H9 (cell line): ENCODE data around the gene MRPL23. TPM values are rescaled to one million over a fixed set of nuclear protein-coding genes. Genes with fewer than 3 reads are reported as not detected.

Source experiments
- DNase-seq: peaks from one replicate; pipeline ENCODE4 v3.0.0-alpha.2; 2017
- H2AFZ ChIP-seq: one replicate; pipeline ENCODE4 v1.6.1; 2013; ENCODE audit warnings: mild to moderate bottlenecking, low read length, control low read depth, moderate library complexity
- H2AK5ac ChIP-seq: 2 replicates; pipeline ENCODE4 v1.6.1; 2013; ENCODE audit warnings: low read length, control low read depth, mixed read lengths; ENCODE audit not compliant: insufficient read length
- H2BK120ac ChIP-seq: one replicate; pipeline ENCODE4 v1.6.1; 2013; ENCODE audit warnings: low read depth, mild to moderate bottlenecking, low read length, control low read depth, inconsistent platforms; ENCODE audit not compliant: poor library complexity, severe bottlenecking
- H2BK12ac ChIP-seq: 2 replicates; pipeline ENCODE4 v1.6.1; 2013; ENCODE audit warnings: low read length, control low read depth, mixed read lengths, low read depth; ENCODE audit not compliant: insufficient read length
- H2BK15ac ChIP-seq: 2 replicates; pipeline ENCODE4 v1.6.1; 2013; ENCODE audit warnings: low read depth, low read length, control low read depth
- H2BK20ac ChIP-seq: one replicate; pipeline ENCODE4 v1.6.1; 2013; ENCODE audit warnings: low read depth, mild to moderate bottlenecking, low read length, control low read depth, inconsistent platforms; ENCODE audit not compliant: poor library complexity, severe bottlenecking
- H2BK5ac ChIP-seq: 2 replicates; pipeline ENCODE4 v1.6.1; 2013; ENCODE audit warnings: low read length, control low read depth, mixed read lengths; ENCODE audit not compliant: insufficient read length
- H3K14ac ChIP-seq: 2 replicates; pipeline ENCODE4 v1.6.1; 2013; ENCODE audit warnings: low read length, control low read depth; ENCODE audit not compliant: insufficient read depth
- H3K18ac ChIP-seq: 2 replicates; pipeline ENCODE4 v1.6.1; 2013; ENCODE audit warnings: low read depth, mild to moderate bottlenecking, mixed read lengths, low read length, control low read depth; ENCODE audit not compliant: insufficient read length
- H3K23ac ChIP-seq: 2 replicates; pipeline ENCODE4 v1.6.1; 2013; ENCODE audit warnings: low read length, control low read depth, mixed read lengths, low read depth; ENCODE audit not compliant: insufficient read length
- H3K23me2 ChIP-seq: 2 replicates; pipeline ENCODE4 v1.6.1; 2013; ENCODE audit warnings: low read depth, mild to moderate bottlenecking, mixed read lengths, low read length, control low read depth; ENCODE audit not compliant: insufficient read length, poor library complexity, severe bottlenecking
- H3K27ac ChIP-seq: 2 replicates; pipeline ENCODE4 v1.5.1; 2013; ENCODE audit warnings: low read length, control low read depth, mixed read lengths, low read depth; ENCODE audit not compliant: insufficient read length
- H3K27me3 ChIP-seq: 2 replicates; pipeline ENCODE4 v1.6.1; 2013; ENCODE audit warnings: low read length, control low read depth, inconsistent platforms; ENCODE audit not compliant: insufficient read depth
- H3K4ac ChIP-seq: 2 replicates; pipeline ENCODE4 v1.6.1; 2013; ENCODE audit warnings: low read depth, mild to moderate bottlenecking, control low read depth, inconsistent platforms, low read length, moderate library complexity
- H3K4me1 ChIP-seq: 2 replicates; pipeline ENCODE4 v1.6.1; 2013; ENCODE audit warnings: low read length, control low read depth, inconsistent platforms; ENCODE audit not compliant: insufficient read depth
- H3K4me2 ChIP-seq: 2 replicates; pipeline ENCODE4 v1.6.1; 2013; ENCODE audit warnings: low read length, control low read depth, mixed read lengths; ENCODE audit not compliant: insufficient read length, insufficient read depth
- H3K56ac ChIP-seq: 2 replicates; pipeline ENCODE4 v1.6.1; 2013; ENCODE audit warnings: low read depth, mild to moderate bottlenecking, mixed read lengths, low read length, control low read depth; ENCODE audit not compliant: insufficient read length
- H3K79me1 ChIP-seq: 2 replicates; pipeline ENCODE4 v1.6.1; 2013; ENCODE audit warnings: low read depth, mild to moderate bottlenecking, moderate library complexity, low read length, control low read depth, inconsistent platforms; ENCODE audit not compliant: insufficient read depth, poor library complexity, severe bottlenecking
- H3K79me2 ChIP-seq: 2 replicates; pipeline ENCODE4 v1.6.1; 2013; ENCODE audit warnings: low read length, control low read depth, inconsistent platforms; ENCODE audit not compliant: insufficient read depth
- H3K9ac ChIP-seq: 2 replicates; pipeline ENCODE4 v1.6.1; 2013; ENCODE audit warnings: low read length, control low read depth, mixed read lengths; ENCODE audit not compliant: insufficient read length; ENCODE audit errors: extremely low read depth
- H3K9me3 ChIP-seq: one replicate; pipeline ENCODE4 v1.6.1; 2013; ENCODE audit warnings: low read depth, low read length, inconsistent platforms; ENCODE audit not compliant: control insufficient read depth
- H3T11ph ChIP-seq: one replicate; pipeline ENCODE4 v1.6.1; 2013; ENCODE audit warnings: mild to moderate bottlenecking, low read length, control low read depth, inconsistent platforms
- H4K20me1 ChIP-seq: one replicate; pipeline ENCODE4 v1.6.1; 2013; ENCODE audit not compliant: control insufficient read depth, insufficient read length, insufficient read depth
- H4K5ac ChIP-seq: 2 replicates; pipeline ENCODE4 v1.6.1; 2013; ENCODE audit warnings: low read depth, mild to moderate bottlenecking, mixed read lengths, low read length, control low read depth; ENCODE audit not compliant: insufficient read length
- H4K8ac ChIP-seq: replicated peaks from 2 replicates; pipeline ENCODE4 v1.6.1; 2013; ENCODE audit warnings: low read length, control low read depth, mixed read lengths, low read depth; ENCODE audit not compliant: insufficient read length
- H4K91ac ChIP-seq: 2 replicates; pipeline ENCODE4 v1.6.1; 2013; ENCODE audit warnings: low read depth, mild to moderate bottlenecking, moderate library complexity, mixed read lengths, low read length, control low read depth; ENCODE audit not compliant: insufficient read length
- H3K27ac Mint-ChIP-seq, 3 experiments: 2 replicates in 2 of 3; 3 replicates in 1 of 3; pipeline ENCODE4 v1.8.0; 2020 to 2021; ENCODE audit warnings: mixed read lengths in 3 of 3, mild to moderate bottlenecking in 1 of 3, moderate library complexity in 1 of 3
- H3K27me3 Mint-ChIP-seq: 2 replicates; pipeline ENCODE4 v1.8.0; 2021; ENCODE audit warnings: low read depth, mild to moderate bottlenecking, moderate library complexity, mixed read lengths
- H3K36me3 Mint-ChIP-seq, 3 experiments: 2 replicates in 2 of 3; 3 replicates in 1 of 3; pipeline ENCODE4 v1.8.0; 2020 to 2021; ENCODE audit warnings: low read depth in 3 of 3, mixed read lengths in 3 of 3; ENCODE audit not compliant: insufficient read depth in 1 of 3
- H3K4me1 Mint-ChIP-seq, 2 experiments: 2 replicates each; pipeline ENCODE4 v1.8.0; 2020; ENCODE audit warnings: mixed read lengths in 2 of 2
- H3K4me3 Mint-ChIP-seq, 2 experiments: 2 replicates in 1 of 2; 3 replicates in 1 of 2; pipeline ENCODE4 v1.8.0; 2020 to 2021; ENCODE audit warnings: mild to moderate bottlenecking in 2 of 2, mixed read lengths in 2 of 2, moderate library complexity in 1 of 2
- H3K9me3 Mint-ChIP-seq, 2 experiments: 2 replicates in 1 of 2; 3 replicates in 1 of 2; pipeline ENCODE4 v1.8.0; 2020; ENCODE audit warnings: mild to moderate bottlenecking in 2 of 2, mixed read lengths in 2 of 2, moderate library complexity in 1 of 2
- WGBS: extraction: QIAGEN DNeasy Blood & Tissue Kit; methylation state at CpG from one replicate; pipeline ENCODE4 v1.1.7; 2013; ENCODE audit warnings: missing lambda C conversion rate, low lambda C conversion rate, mixed read lengths; ENCODE audit not compliant: insufficient read length; ENCODE audit errors: extremely low coverage; 5-methylcytosine and 5-hydroxymethylcytosine counted together
- total RNA-seq: library from RNA; stranded (reverse); gene quantifications from 2 replicates; pipeline ENCODE4 v1.2.1, GENCODE V29; 2021
- TF ChIP-seq, protein P1 (sequence below): fragments of 200-600 bp; sonication (generic); conservative IDR thresholded peaks from 3 replicates; pipeline ENCODE4 v1.8.0; 2021; ENCODE audit warnings: antibody characterized with exemption, mild to moderate bottlenecking

MRPL23 gene
- total RNA-seq, 1 experiment from 2014 or later = 67.3 TPM

DNA sequence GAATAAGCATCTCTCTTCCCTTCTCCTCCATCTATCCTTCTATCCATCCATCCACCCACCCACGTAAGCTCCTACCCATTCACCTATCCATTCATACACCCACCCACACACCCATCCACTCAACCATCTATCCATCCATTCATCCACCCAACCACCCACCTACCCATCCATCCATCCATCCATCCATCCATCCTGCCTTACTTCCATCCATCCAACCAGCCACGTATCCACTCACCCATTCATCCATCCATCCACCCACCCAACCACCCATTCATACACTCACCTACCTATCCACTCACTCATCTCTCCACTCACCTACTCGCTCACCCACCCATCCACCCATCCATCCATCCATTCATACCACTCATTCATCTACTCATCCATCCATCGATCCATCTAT lies 14.5 kb upstream of the MRPL23 start:
- Histone ChIP-seq H3K4ac (no peak overlapping the region), H3K14ac (no peak overlapping the region), H4K91ac (no peak overlapping the region), H2BK5ac (no peak overlapping the region), H2BK12ac (no peak overlapping the region), H3K27me3 (no peaks in the 10 kb centered on the region), H2AK5ac (no peak overlapping the region), H3K79me2 (no peaks in the 10 kb centered on the region), H3K23ac (no peak overlapping the region), H3K9me3 (no peaks in the 10 kb centered on the region), H3K4me1 (no peaks in the 10 kb centered on the region), H3K56ac (no peak overlapping the region), H3K4me2 (no peak overlapping the region), H3K79me1 (no peaks in the 10 kb centered on the region), H4K8ac (no peak overlapping the region), H3K27ac (no peak overlapping the region), H2BK15ac (no peak overlapping the region), H2AFZ (no peak overlapping the region), H3K9ac (no peak overlapping the region), H2BK120ac (no peak overlapping the region), H3K23me2 (peaks cover 3% of the 10 kb centered on the region), H3T11ph (no peak overlapping the region), H2BK20ac (no peak overlapping the region), H3K18ac (no peak overlapping the region), H4K5ac (no peak overlapping the region), H4K20me1 (no peaks in the 10 kb centered on the region)
- 100% methylated on average over 4 of the region's 4 CpGs for WGBS
- H3K36me3 Mint-ChIP-seq = no peaks in the 10 kb centered on the region
- TF ChIP-seq, protein P1, sequence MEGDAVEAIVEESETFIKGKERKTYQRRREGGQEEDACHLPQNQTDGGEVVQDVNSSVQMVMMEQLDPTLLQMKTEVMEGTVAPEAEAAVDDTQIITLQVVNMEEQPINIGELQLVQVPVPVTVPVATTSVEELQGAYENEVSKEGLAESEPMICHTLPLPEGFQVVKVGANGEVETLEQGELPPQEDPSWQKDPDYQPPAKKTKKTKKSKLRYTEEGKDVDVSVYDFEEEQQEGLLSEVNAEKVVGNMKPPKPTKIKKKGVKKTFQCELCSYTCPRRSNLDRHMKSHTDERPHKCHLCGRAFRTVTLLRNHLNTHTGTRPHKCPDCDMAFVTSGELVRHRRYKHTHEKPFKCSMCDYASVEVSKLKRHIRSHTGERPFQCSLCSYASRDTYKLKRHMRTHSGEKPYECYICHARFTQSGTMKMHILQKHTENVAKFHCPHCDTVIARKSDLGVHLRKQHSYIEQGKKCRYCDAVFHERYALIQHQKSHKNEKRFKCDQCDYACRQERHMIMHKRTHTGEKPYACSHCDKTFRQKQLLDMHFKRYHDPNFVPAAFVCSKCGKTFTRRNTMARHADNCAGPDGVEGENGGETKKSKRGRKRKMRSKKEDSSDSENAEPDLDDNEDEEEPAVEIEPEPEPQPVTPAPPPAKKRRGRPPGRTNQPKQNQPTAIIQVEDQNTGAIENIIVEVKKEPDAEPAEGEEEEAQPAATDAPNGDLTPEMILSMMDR = no peak
- H3K27me3 Mint-ChIP-seq = peaks cover 15% of the 10 kb centered on the region
- H3K27ac Mint-ChIP-seq = no peak overlapping the region
- no peaks in the 10 kb centered on the region for H3K9me3 Mint-ChIP-seq
- H3K4me3 Mint-ChIP-seq = no peak overlapping the region
- peaks cover 0 to 6% of the 10 kb centered on the region in 2 experiments; a peak in 1 of 4 replicates for H3K4me1 Mint-ChIP-seq
- DNase-seq = no peak
